Measurements from ENCODE around the gene ACOT12.
"Not testable (repeated sequence)": the region's sequence is repeated elsewhere in the genome, so short reads cannot be mapped to it uniquely, and the experiment has no call there.

The ACOT12 gene

GRCh38 chr5:81302596-81302995, 91.3 kb downstream of the ACOT12 start:
- Histone ChIP-seq H3K9me3 (ENCODE audit: control insufficient read depth in 1 of 2, low read length in 2 of 2) (no peaks in the 10 kb centered on the region), H3K27ac (ENCODE audit: low read depth, low read length) (no peak overlapping the region), H3K9ac (ENCODE audit: low read depth in 1 of 2, low read length in 2 of 2) (no peak overlapping the region), H3K36me3 (ENCODE audit: control insufficient read depth in 1 of 2, insufficient read depth in 2 of 2, low read length in 2 of 2) (peaks cover 0 to 9% of the 10 kb centered on the region in 2 donors), H3K4me1 (ENCODE audit: control insufficient read depth in 1 of 2, insufficient read depth in 2 of 2, low read length in 2 of 2) (peaks cover 13 to 16% of the 10 kb centered on the region in 2 donors), H3K4me3 (ENCODE audit: low read depth in 1 of 2, low read length in 2 of 2) (peak overlapping the region; percentile 91 to 99), H3K27me3 (ENCODE audit: control insufficient read depth in 1 of 2, insufficient read depth in 2 of 2, low read length in 2 of 2) (no peaks in the 10 kb centered on the region)

- Histone ChIP-seq H3K9me3 (ENCODE audit: control insufficient read depth in 1 of 2, low read length in 2 of 2) (no peaks in the 10 kb centered on the region), H3K4me1 (ENCODE audit: control insufficient read depth in 1 of 2, insufficient read depth in 2 of 2, low read length in 2 of 2) (peaks cover 13 to 16% of the 10 kb centered on the region in 2 donors), H3K36me3 (ENCODE audit: control insufficient read depth in 1 of 2, insufficient read depth in 2 of 2, low read length in 2 of 2) (peaks cover 0 to 9% of the 10 kb centered on the region in 2 donors), H3K27me3 (ENCODE audit: control insufficient read depth in 1 of 2, insufficient read depth in 2 of 2, low read length in 2 of 2) (no peaks in the 10 kb centered on the region), H3K9ac (ENCODE audit: low read depth in 1 of 2, low read length in 2 of 2) (peak within 1 kb of the TSS; percentile 96 to 98), H3K27ac (ENCODE audit: low read depth, low read length) (peak within 1 kb of the TSS; percentile 87), H3K4me3 (ENCODE audit: low read depth in 1 of 2, low read length in 2 of 2) (peak within 1 kb of the TSS; percentile 91 to 99)
Measured at GRCh38 chr5:81301271-81302015, 92.5 kb downstream of the ACOT12 start, which contains the start of gene ZCCHC9. Gene ZCCHC9 (plus strand): TSS chr5:81301587. CDS start chr5:81304758, 3,171 bp downstream.

- Histone ChIP-seq H3K4me3 (ENCODE audit: low read depth in 1 of 2, low read length in 2 of 2) (peak overlapping the region; percentile 91 to 99), H3K36me3 (ENCODE audit: control insufficient read depth in 1 of 2, insufficient read depth in 2 of 2, low read length in 2 of 2) (peaks cover 0 to 9% of the 10 kb centered on the region in 2 donors), H3K9ac (ENCODE audit: low read depth in 1 of 2, low read length in 2 of 2) (peak overlapping the region; percentile 96 to 98), H3K9me3 (ENCODE audit: control insufficient read depth in 1 of 2, low read length in 2 of 2) (no peaks in the 10 kb centered on the region), H3K27ac (ENCODE audit: low read depth, low read length) (peak overlapping the region; percentile 87), H3K27me3 (ENCODE audit: control insufficient read depth in 1 of 2, insufficient read depth in 2 of 2, low read length in 2 of 2) (no peaks in the 10 kb centered on the region), H3K4me1 (ENCODE audit: control insufficient read depth in 1 of 2, insufficient read depth in 2 of 2, low read length in 2 of 2) (peaks cover 13 to 16% of the 10 kb centered on the region in 2 donors)
Measured at GRCh38 chr5:81300921-81301270, 93.0 kb downstream of the ACOT12 start.

GRCh38 chr5:81297531-81297930, 96.4 kb downstream of the ACOT12 start:
- Histone ChIP-seq H3K27me3 (ENCODE audit: control insufficient read depth in 1 of 2, insufficient read depth in 2 of 2, low read length in 2 of 2) (no peaks in the 10 kb centered on the region), H3K4me1 (ENCODE audit: control insufficient read depth in 1 of 2, insufficient read depth in 2 of 2, low read length in 2 of 2) (peaks cover 12 to 14% of the 10 kb centered on the region in 2 donors), H3K9me3 (ENCODE audit: control insufficient read depth in 1 of 2, low read length in 2 of 2) (peaks cover 6 to 10% of the 10 kb centered on the region in 2 donors), H3K9ac (ENCODE audit: low read depth in 1 of 2, low read length in 2 of 2) (no peak overlapping the region), H3K4me3 (ENCODE audit: low read depth in 1 of 2, low read length in 2 of 2) (no peak overlapping the region), H3K36me3 (ENCODE audit: control insufficient read depth in 1 of 2, insufficient read depth in 2 of 2, low read length in 2 of 2) (no peaks in the 10 kb centered on the region), H3K27ac (ENCODE audit: low read depth, low read length) (no peak overlapping the region)

GRCh38 chr5:81294021-81294420, 99.9 kb downstream of the ACOT12 start:
- H3K9ac ChIP-seq (ENCODE audit: low read depth in 1 of 2, low read length in 2 of 2): not testable (repeated sequence)

GRCh38 chr5:81292130-81292529, 101.8 kb downstream of the ACOT12 start:
- no peak overlapping the region for H3K4me3 ChIP-seq (ENCODE audit: low read depth in 1 of 2, low read length in 2 of 2)
- peaks cover 15 to 20% of the 10 kb centered on the region in 2 donors for H3K9me3 ChIP-seq (ENCODE audit: control insufficient read depth in 1 of 2, low read length in 2 of 2)
- H3K27ac ChIP-seq (ENCODE audit: low read depth, low read length): no peak overlapping the region
- H3K4me1 ChIP-seq (ENCODE audit: control insufficient read depth in 1 of 2, insufficient read depth in 2 of 2, low read length in 2 of 2): no peaks in the 10 kb centered on the region
- no peak overlapping the region for H3K9ac ChIP-seq (ENCODE audit: low read depth in 1 of 2, low read length in 2 of 2)
- no peaks in the 10 kb centered on the region for H3K36me3 ChIP-seq (ENCODE audit: control insufficient read depth in 1 of 2, insufficient read depth in 2 of 2, low read length in 2 of 2)
- no peaks in the 10 kb centered on the region for H3K27me3 ChIP-seq (ENCODE audit: control insufficient read depth in 1 of 2, insufficient read depth in 2 of 2, low read length in 2 of 2)

More at GRCh38 chr5:81294021-81294420, 99.9 kb downstream of the ACOT12 start:
- H3K9me3 ChIP-seq (ENCODE audit: control insufficient read depth in 1 of 2, low read length in 2 of 2): peaks cover 15 to 20% of the 10 kb centered on the region in 2 donors
- H3K27ac ChIP-seq (ENCODE audit: low read depth, low read length); H3K4me3 ChIP-seq (ENCODE audit: low read depth in 1 of 2, low read length in 2 of 2); H3K27me3 ChIP-seq (ENCODE audit: control insufficient read depth in 1 of 2, insufficient read depth in 2 of 2, low read length in 2 of 2); H3K36me3 ChIP-seq (ENCODE audit: control insufficient read depth in 1 of 2, insufficient read depth in 2 of 2, low read length in 2 of 2); H3K4me1 ChIP-seq (ENCODE audit: control insufficient read depth in 1 of 2, insufficient read depth in 2 of 2, low read length in 2 of 2): not testable (repeated sequence)

- peaks cover 15 to 20% of the 10 kb centered on the region in 2 donors for H3K9me3 ChIP-seq (ENCODE audit: control insufficient read depth in 1 of 2, low read length in 2 of 2)
- H3K27me3 ChIP-seq (ENCODE audit: control insufficient read depth in 1 of 2, insufficient read depth in 2 of 2, low read length in 2 of 2): no peaks in the 10 kb centered on the region
- no peak overlapping the region for H3K27ac ChIP-seq (ENCODE audit: low read depth, low read length)
- no peaks in the 10 kb centered on the region for H3K4me1 ChIP-seq (ENCODE audit: control insufficient read depth in 1 of 2, insufficient read depth in 2 of 2, low read length in 2 of 2)
- H3K4me3 ChIP-seq (ENCODE audit: low read depth in 1 of 2, low read length in 2 of 2): no peak overlapping the region
- H3K36me3 ChIP-seq (ENCODE audit: control insufficient read depth in 1 of 2, insufficient read depth in 2 of 2, low read length in 2 of 2): no peaks in the 10 kb centered on the region
- H3K9ac ChIP-seq (ENCODE audit: low read depth in 1 of 2, low read length in 2 of 2): no peak overlapping the region
Measured at GRCh38 chr5:81290146-81290545, 103.8 kb downstream of the ACOT12 start.

GRCh38 chr5:81288021-81288433, 105.9 kb downstream of the ACOT12 start:
- Histone ChIP-seq H3K27me3 (ENCODE audit: control insufficient read depth in 1 of 2, insufficient read depth in 2 of 2, low read length in 2 of 2) (no peaks in the 10 kb centered on the region), H3K36me3 (ENCODE audit: control insufficient read depth in 1 of 2, insufficient read depth in 2 of 2, low read length in 2 of 2) (no peaks in the 10 kb centered on the region), H3K4me1 (ENCODE audit: control insufficient read depth in 1 of 2, insufficient read depth in 2 of 2, low read length in 2 of 2) (no peaks in the 10 kb centered on the region), H3K4me3 (ENCODE audit: low read depth in 1 of 2, low read length in 2 of 2) (no peak overlapping the region), H3K9ac (ENCODE audit: low read depth in 1 of 2, low read length in 2 of 2) (no peak overlapping the region), H3K27ac (ENCODE audit: low read depth, low read length) (no peak overlapping the region), H3K9me3 (ENCODE audit: control insufficient read depth in 1 of 2, low read length in 2 of 2) (peaks cover 9 to 15% of the 10 kb centered on the region in 2 donors)

- Histone ChIP-seq H3K36me3 (ENCODE audit: control insufficient read depth in 1 of 2, insufficient read depth in 2 of 2, low read length in 2 of 2) (no peaks in the 10 kb centered on the region), H3K9me3 (ENCODE audit: control insufficient read depth in 1 of 2, low read length in 2 of 2) (no peaks in the 10 kb centered on the region), H3K9ac (ENCODE audit: low read depth in 1 of 2, low read length in 2 of 2) (no peak overlapping the region), H3K27ac (ENCODE audit: low read depth, low read length) (no peak overlapping the region), H3K27me3 (ENCODE audit: control insufficient read depth in 1 of 2, insufficient read depth in 2 of 2, low read length in 2 of 2) (no peaks in the 10 kb centered on the region), H3K4me1 (ENCODE audit: control insufficient read depth in 1 of 2, insufficient read depth in 2 of 2, low read length in 2 of 2) (no peaks in the 10 kb centered on the region), H3K4me3 (ENCODE audit: low read depth in 1 of 2, low read length in 2 of 2) (no peak overlapping the region)
Measured at GRCh38 chr5:81286059-81286617, 107.8 kb downstream of the ACOT12 start.

- Histone ChIP-seq H3K27ac (ENCODE audit: low read depth, low read length) (no peak overlapping the region), H3K9me3 (ENCODE audit: control insufficient read depth in 1 of 2, low read length in 2 of 2) (no peaks in the 10 kb centered on the region), H3K36me3 (ENCODE audit: control insufficient read depth in 1 of 2, insufficient read depth in 2 of 2, low read length in 2 of 2) (no peaks in the 10 kb centered on the region), H3K27me3 (ENCODE audit: control insufficient read depth in 1 of 2, insufficient read depth in 2 of 2, low read length in 2 of 2) (no peaks in the 10 kb centered on the region), H3K9ac (ENCODE audit: low read depth in 1 of 2, low read length in 2 of 2) (no peak overlapping the region), H3K4me3 (ENCODE audit: low read depth in 1 of 2, low read length in 2 of 2) (no peak overlapping the region), H3K4me1 (ENCODE audit: control insufficient read depth in 1 of 2, insufficient read depth in 2 of 2, low read length in 2 of 2) (no peaks in the 10 kb centered on the region)
Measured at GRCh38 chr5:81283976-81284375, 110.0 kb downstream of the ACOT12 start.

Measured in duodenal mucosa (tissue), 2 donors.